Loucy (cell line): ENCODE measurements around the gene RASD1.

Experiments used
- CTCF ChIP-seq: fragments of 200-600 bp; sonication (generic); conservative IDR thresholded peaks from 2 replicates; pipeline ENCODE4 v1.5.1; 2014; ENCODE audit warnings: mild to moderate bottlenecking, antibody characterized with exemption, low read length
- EZH2phosphoT487 ChIP-seq: fragments of 200-600 bp; IDR thresholded peaks from 2 replicates; pipeline ENCODE4 v1.6.1; 2018; ENCODE audit warnings: antibody characterized with exemption, mild to moderate bottlenecking, moderate library complexity, borderline replicate concordance

GRCh38 chr17:17518951-17519350 lies 22.8 kb upstream of the RASD1 start:
- TF ChIP-seq CTCF (no peak), EZH2phosphoT487 (no peak)
